ENCODE measurements around the gene DERA. TPM values are rescaled to one million over a fixed set of nuclear protein-coding genes. Genes with fewer than 3 reads are reported as not detected.
"Not testable (repeated sequence)": the region's sequence is repeated elsewhere in the genome, so short reads cannot be mapped to it uniquely, and the experiment has no call there.

The DERA gene
- total RNA-seq, 1 donor: 16.7 TPM

GRCh38 chr12:16057351-16057751 lies 146.2 kb downstream of the DERA start:
- not testable (repeated sequence) for DNase-seq (ENCODE audit: low read depth in 2 of 3, low spot score in 2 of 3)

- DNase-seq (ENCODE audit: low read depth in 2 of 3, low spot score in 2 of 3): no peak
These were observed 151.5 kb downstream of the DERA start for GRCh38 chr12:16062611-16063010.

- no peak for DNase-seq (ENCODE audit: low read depth in 2 of 3, low spot score in 2 of 3)
These were observed 152.6 kb downstream of the DERA start for GRCh38 chr12:16063726-16064125.

GRCh38 chr12:16070113-16070512 lies 159.0 kb downstream of the DERA start:
- DNase-seq (ENCODE audit: low read depth in 2 of 3, low spot score in 2 of 3): no peak

- no peak for DNase-seq (ENCODE audit: low read depth in 2 of 3, low spot score in 2 of 3)
These were observed 161.5 kb downstream of the DERA start for GRCh38 chr12:16072678-16073077.

- no peak for DNase-seq (ENCODE audit: low read depth in 2 of 3, low spot score in 2 of 3)
These were observed 163.8 kb downstream of the DERA start for GRCh38 chr12:16074894-16075293.

- DNase-seq (ENCODE audit: low read depth in 2 of 3, low spot score in 2 of 3): no peak
These were observed 164.8 kb downstream of the DERA start for GRCh38 chr12:16075887-16076286.

- DNase-seq (ENCODE audit: low read depth in 2 of 3, low spot score in 2 of 3): peak in 2 of 3 donors; percentile 8 to 45
These were observed 165.4 kb downstream of the DERA start for GRCh38 chr12:16076557-16076956.

- no peak for DNase-seq (ENCODE audit: low read depth in 2 of 3, low spot score in 2 of 3)
These were observed 165.9 kb downstream of the DERA start for GRCh38 chr12:16076970-16077522.

GRCh38 chr12:16086462-16086861 lies 175.3 kb downstream of the DERA start:
- no peak for DNase-seq (ENCODE audit: low read depth in 2 of 3, low spot score in 2 of 3)

GRCh38 chr12:16086942-16087341 lies 175.8 kb downstream of the DERA start:
- DNase-seq (ENCODE audit: low read depth in 2 of 3, low spot score in 2 of 3): no peak

Other genes starting within 250 kb of the DERA start
- gene EPS8, start 121.9 kb upstream of the DERA start, total RNA-seq: 2.2 TPM
- gene STRAP, start 28.9 kb upstream of the DERA start, total RNA-seq: 29.6 TPM

Measured in hematopoietic multipotent progenitor cell (in vitro differentiated cells).